A549 (cell line): ENCODE results near the gene CDH1. TPM values are rescaled to one million over a fixed set of nuclear protein-coding genes. Genes with fewer than 3 reads are reported as not detected.

Experiments used
- ATAC-seq, 2 experiments: fragments of 200-7000 bp in 1 of 2; fragments of >200 bp in 1 of 2; cut with Nextera tagmentation in 1 of 2; cut with Tn5 transposase in 1 of 2; 3 replicates each; pipeline versions ENCODE4 v1.8.0 to v1.9.1; 2018 to 2020; ENCODE audit warnings: mild to moderate bottlenecking in 1 of 2, moderate library complexity in 1 of 2
- CTCF ChIA-PET: fragments of 300-600 bp; sonication (Branson Sonifier 250); formaldehyde crosslinking; extraction: SDS; loops from one replicate; lab custom pipeline; 2021; ENCODE audit warnings: antibody characterized with exemption, inconsistent platforms; lab: Yijun Ruan, JAX
- POLR2A ChIA-PET: fragments of 350-600 bp; formaldehyde crosslinking; extraction: SDS; loops from one replicate; lab custom pipeline; 2021; ENCODE audit warnings: antibody characterized with exemption, inconsistent platforms; lab: Yijun Ruan, JAX
- DNase-seq, 2 experiments: peaks; one replicate each; pipeline versions ENCODE4 v3.0.0 to v3.0.0-alpha.2; 2011 to 2016; ENCODE audit warnings: low read depth in 1 of 2, low spot score in 1 of 2
- FAIRE-seq: peaks from 2 replicates; lab custom pipeline; 2011; peaks lifted over from hg19 to GRCh38; lab: Jason Lieb, UNC
- H3K27ac ChIP-seq, 2 experiments: fragments of >200 bp; sonication (Bioruptor Twin); formaldehyde crosslinking; 3 replicates each; pipeline ENCODE4 v1.5.1; 2016 to 2017
- H3K4me1 ChIP-seq: fragments of >200 bp; sonication (Bioruptor Twin); formaldehyde crosslinking; 3 replicates; pipeline ENCODE4 v1.6.1; 2016
- H3K4me2 ChIP-seq: fragments of >200 bp; sonication (Bioruptor Twin); formaldehyde crosslinking; 3 replicates; pipeline ENCODE4 v1.6.1; 2016
- H3K4me3 ChIP-seq: fragments of >200 bp; sonication (Bioruptor Twin); formaldehyde crosslinking; 3 replicates; pipeline ENCODE4 v1.5.1; 2016
- H3K9me3 ChIP-seq: fragments of >200 bp; sonication (Bioruptor Twin); formaldehyde crosslinking; 3 replicates; pipeline ENCODE4 v1.6.1; 2016
- BHLHE40 ChIP-seq: IDR thresholded peaks from 2 replicates; pipeline ENCODE4 v1.6.1; 2012; ENCODE audit warnings: low read depth, low read length, inconsistent platforms
- CBX8 ChIP-seq: fragments of 200-600 bp; sonication (generic); IDR thresholded peaks from 2 replicates; pipeline ENCODE4 v1.6.1; 2016
- EHF ChIP-seq: fragments of 250-450 bp; sonication (Bioruptor Pico); IDR thresholded peaks from 2 replicates; pipeline ENCODE4 v1.5.0; 2020; ENCODE audit warnings: mild to moderate bottlenecking
- FOSB ChIP-seq: fragments of 250-450 bp; sonication (Bioruptor Pico); IDR thresholded peaks from 2 replicates; pipeline ENCODE4 v1.5.0; 2020; ENCODE audit warnings: mild to moderate bottlenecking, moderate library complexity
- FOSL2 ChIP-seq, 2 experiments: fragments of 450-650 bp in 1 of 2; fragments of >200 bp in 1 of 2; sonication (Bioruptor Twin) in 1 of 2; formaldehyde crosslinking; IDR thresholded peaks; 2 replicates each; pipeline versions ENCODE4 v1.5.0 to v1.6.1; 2016 to 2020; ENCODE audit warnings: mild to moderate bottlenecking in 1 of 2, moderate library complexity in 1 of 2
- HES2 ChIP-seq: fragments of >200 bp; sonication (Bioruptor Twin); formaldehyde crosslinking; IDR thresholded peaks from 2 replicates; pipeline ENCODE4 v1.6.1; 2016
- HEYL ChIP-seq: fragments of 250-450 bp; sonication (Bioruptor Pico); IDR thresholded peaks from 2 replicates; pipeline ENCODE4 v1.8.0; 2021; ENCODE audit warnings: mild to moderate bottlenecking, moderate library complexity
- HOXB13 ChIP-seq: fragments of 250-450 bp; sonication (Bioruptor Pico); IDR thresholded peaks from 2 replicates; pipeline ENCODE4 v1.5.0; 2020; ENCODE audit warnings: low read depth, mild to moderate bottlenecking, moderate library complexity
- MAZ ChIP-seq: fragments of 150-350 bp; IDR thresholded peaks from 2 replicates; pipeline ENCODE4 v1.6.1; 2014; ENCODE audit warnings: antibody characterized with exemption, low read depth, low read length, borderline replicate concordance
- NFE2L2 ChIP-seq: fragments of 150-350 bp; conservative IDR thresholded peaks from 2 replicates; pipeline ENCODE4 v1.6.1; 2014; ENCODE audit warnings: low read length
- PBX3 ChIP-seq: IDR thresholded peaks from 2 replicates; pipeline ENCODE4 v1.6.1; 2012
- POLR2AphosphoS2 ChIP-seq: conservative IDR thresholded peaks from 2 replicates; pipeline ENCODE4 v1.6.1; 2012; ENCODE audit warnings: low read length, improper control_type of control experiment, inconsistent platforms
- RFX5 ChIP-seq: fragments of 450-650 bp; IDR thresholded peaks from 2 replicates; pipeline ENCODE4 v1.7.1; 2014; ENCODE audit warnings: antibody characterized with exemption, mild to moderate bottlenecking, moderate library complexity
- ZFP36 ChIP-seq: fragments of 450-650 bp; IDR thresholded peaks from 2 replicates; pipeline ENCODE4 v1.6.1; 2014; ENCODE audit warnings: borderline replicate concordance; ENCODE audit not compliant: partially characterized antibody
- WGBS: methylation state at CpG from one replicate; pipeline ENCODE4 v1.1.6; 2017; ENCODE audit errors: missing lambda C conversion rate; 5-methylcytosine and 5-hydroxymethylcytosine counted together
- polyA plus RNA-seq, 4 experiments: library from polyadenylated mRNA; depleted of rRNA in 3 of 4; stranded (reverse); fragments of >200 nt; fragmentation: RNase III in 1 of 4; extraction: RNeasy Plus Mini Kit Qiagen cat#74134 plus additional on column Dnase treatment in 1 of 4; gene quantifications; 2 replicates in 3 of 4; 3 replicates in 1 of 4; pipeline ENCODE4 v1.2.3, GENCODE V29; 2011 to 2017
- TF ChIP-seq, protein P1 (sequence below): fragments of 450-650 bp; IDR thresholded peaks from 2 replicates; pipeline ENCODE4 v1.6.1; 2014; ENCODE audit warnings: antibody characterized with exemption
- TF ChIP-seq, protein P2 (sequence below): fragments of 250-450 bp; sonication (Bioruptor Pico); IDR thresholded peaks from 2 replicates; pipeline ENCODE4 v1.5.0; 2021; ENCODE audit warnings: mild to moderate bottlenecking, moderate library complexity, borderline replicate concordance
- TF ChIP-seq, protein P3 (sequence below): fragments of 250-450 bp; sonication (Bioruptor Pico); IDR thresholded peaks from 2 replicates; pipeline ENCODE4 v1.5.0; 2020; ENCODE audit warnings: low read depth, mild to moderate bottlenecking, moderate library complexity

Gene CDH1
- polyA plus RNA-seq, 2 of the 4 experiments (the other 2 are of a cell fraction), result 6.0 to 24.5 TPM

DNA sequence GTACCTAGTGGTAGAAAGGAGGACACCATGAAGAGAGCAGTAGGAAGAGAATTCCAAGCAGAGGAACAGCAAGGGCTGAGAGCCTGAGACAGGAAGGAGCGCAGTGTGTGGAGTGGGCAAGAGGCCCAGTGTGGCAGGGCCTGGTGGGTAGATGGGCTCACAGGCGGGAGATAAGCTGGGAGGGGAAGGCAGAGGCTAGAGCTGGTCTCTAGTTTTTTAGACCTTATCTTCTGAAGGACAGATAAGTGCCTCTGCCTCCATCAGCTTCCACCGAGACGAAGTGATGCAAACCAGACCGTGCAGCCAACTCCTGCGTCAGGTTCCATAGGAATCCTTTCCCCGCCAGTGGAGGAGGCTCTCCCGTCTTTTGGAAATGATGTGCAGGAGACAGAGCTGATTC is 33.6 kb downstream of the CDH1 start:
- POLR2A ChIA-PET, result no interaction called here
- TF ChIP-seq RFX5 (no peak), NFE2L2 (no peak), FOSB (CRISPR knock-in tag) (no peak), HES2 (no peak), POLR2AphosphoS2 (no peak)
- TF ChIP-seq, protein P1, sequence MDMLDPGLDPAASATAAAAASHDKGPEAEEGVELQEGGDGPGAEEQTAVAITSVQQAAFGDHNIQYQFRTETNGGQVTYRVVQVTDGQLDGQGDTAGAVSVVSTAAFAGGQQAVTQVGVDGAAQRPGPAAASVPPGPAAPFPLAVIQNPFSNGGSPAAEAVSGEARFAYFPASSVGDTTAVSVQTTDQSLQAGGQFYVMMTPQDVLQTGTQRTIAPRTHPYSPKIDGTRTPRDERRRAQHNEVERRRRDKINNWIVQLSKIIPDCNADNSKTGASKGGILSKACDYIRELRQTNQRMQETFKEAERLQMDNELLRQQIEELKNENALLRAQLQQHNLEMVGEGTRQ, result no peak
- TF ChIP-seq, all 56 proteins: peak for 0
- CTCF ChIA-PET, result interaction anchor here (0.8 to 2.6 kb wide), 4 partner anchors 9 to 243 kb away, joined by 3 to 6 read pairs (median 4); no protein-coding TSS in a partner anchor
- Histone ChIP-seq H3K4me1 (0 out of 3 replicates have a peak, but pooled peaks cover 6% of the 10 kb centered on the region), H3K27ac (no peak overlapping the region), H3K4me2 (no peak overlapping the region), H3K4me3 (no peak overlapping the region), H3K9me3 (no peaks in the 10 kb centered on the region)
- no peak; a peak in 2 of 6 replicates for ATAC-seq
- FAIRE-seq, result no peak
- no peak for DNase-seq
- WGBS, result 91% methylated on average over 8 of the region's 8 CpGs

GRCh38 chr16:68772030-68772681 is 35.1 kb downstream of the CDH1 start:
- Histone ChIP-seq H3K4me2 (no peak overlapping the region), H3K9me3 (no peaks in the 10 kb centered on the region), H3K4me1 (0 out of 3 replicates have a peak, but pooled peaks cover 6% of the 10 kb centered on the region), H3K4me3 (no peak overlapping the region), H3K27ac (no peak overlapping the region)
- no peak for FAIRE-seq
- POLR2A ChIA-PET, result no interaction called here
- ATAC-seq, result no peak
- no peak for TF ChIP-seq MAZ
- TF ChIP-seq, protein P2, sequence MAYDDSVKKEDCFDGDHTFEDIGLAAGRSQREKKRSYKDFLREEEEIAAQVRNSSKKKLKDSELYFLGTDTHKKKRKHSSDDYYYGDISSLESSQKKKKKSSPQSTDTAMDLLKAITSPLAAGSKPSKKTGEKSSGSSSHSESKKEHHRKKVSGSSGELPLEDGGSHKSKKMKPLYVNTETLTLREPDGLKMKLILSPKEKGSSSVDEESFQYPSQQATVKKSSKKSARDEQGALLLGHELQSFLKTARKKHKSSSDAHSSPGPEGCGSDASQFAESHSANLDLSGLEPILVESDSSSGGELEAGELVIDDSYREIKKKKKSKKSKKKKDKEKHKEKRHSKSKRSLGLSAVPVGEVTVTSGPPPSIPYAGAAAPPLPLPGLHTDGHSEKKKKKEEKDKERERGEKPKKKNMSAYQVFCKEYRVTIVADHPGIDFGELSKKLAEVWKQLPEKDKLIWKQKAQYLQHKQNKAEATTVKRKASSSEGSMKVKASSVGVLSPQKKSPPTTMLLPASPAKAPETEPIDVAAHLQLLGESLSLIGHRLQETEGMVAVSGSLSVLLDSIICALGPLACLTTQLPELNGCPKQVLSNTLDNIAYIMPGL (CRISPR knock-in tag), result no peak
- TF ChIP-seq, protein P1, result no peak
- TF ChIP-seq BHLHE40, result no peak
- TF ChIP-seq ZFP36, result no peak
- TF ChIP-seq EHF (CRISPR knock-in tag), result no peak
- no peak for TF ChIP-seq FOSL2 (IDR thresholded peaks at IDR 0.05)
- TF ChIP-seq FOSL2 (CRISPR knock-in tag; IDR thresholded peaks at IDR 0.05), result no peak
- TF ChIP-seq PBX3, result no peak
- TF ChIP-seq, protein P3, sequence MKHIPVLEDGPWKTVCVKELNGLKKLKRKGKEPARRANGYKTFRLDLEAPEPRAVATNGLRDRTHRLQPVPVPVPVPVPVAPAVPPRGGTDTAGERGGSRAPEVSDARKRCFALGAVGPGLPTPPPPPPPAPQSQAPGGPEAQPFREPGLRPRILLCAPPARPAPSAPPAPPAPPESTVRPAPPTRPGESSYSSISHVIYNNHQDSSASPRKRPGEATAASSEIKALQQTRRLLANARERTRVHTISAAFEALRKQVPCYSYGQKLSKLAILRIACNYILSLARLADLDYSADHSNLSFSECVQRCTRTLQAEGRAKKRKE, result no peak
- no peak for TF ChIP-seq HOXB13 (CRISPR knock-in tag)
- TF ChIP-seq CBX8, result no peak
- no peak for TF ChIP-seq HEYL (CRISPR knock-in tag)
- CTCF ChIA-PET, result interaction anchor here (0.6 to 1.5 kb wide), 2 partner anchors 9 to 29 kb away, joined by 4 to 6 read pairs; no protein-coding TSS in a partner anchor
- DNase-seq, result no peak
- 87% methylated on average over 11 of the region's 11 CpGs for WGBS
